SK-N-SH treated with all-trans-retinoic acid at 6 μM for 48 hours (cell line): ENCODE data around the gene COG8.
"Not testable (repeated sequence)": the region's sequence is repeated elsewhere in the genome, so short reads cannot be mapped to it uniquely, and the experiment has no call there.

ENCODE experiments used
- ATAC-seq: fragments of 200-7000 bp; cut with Tn5 transposase; 3 replicates; pipeline ENCODE4 v1.9.1; 2020; ENCODE audit warnings: mild to moderate bottlenecking, moderate library complexity
- ARNTL ChIP-seq: fragments of 450-650 bp; formaldehyde crosslinking; IDR thresholded peaks from 2 replicates; pipeline ENCODE4 v1.5.0; 2020; ENCODE audit warnings: low read depth, mild to moderate bottlenecking, moderate library complexity, borderline replicate concordance
- BACH2 ChIP-seq: fragments of 250-450 bp; sonication (Bioruptor Pico); IDR thresholded peaks from 2 replicates; pipeline ENCODE4 v1.9.0; 2021; ENCODE audit warnings: mild to moderate bottlenecking, borderline replicate concordance
- CSDC2 ChIP-seq: fragments of 250-450 bp; sonication (Bioruptor Pico); IDR thresholded peaks from 2 replicates; pipeline ENCODE4 v1.5.0; 2020; ENCODE audit warnings: mild to moderate bottlenecking, moderate library complexity
- ESRRG ChIP-seq: fragments of 250-450 bp; sonication (Bioruptor Pico); IDR thresholded peaks from 2 replicates; pipeline ENCODE4 v1.6.1; 2021; ENCODE audit warnings: mild to moderate bottlenecking
- GLIS3 ChIP-seq: fragments of 250-450 bp; sonication (Bioruptor Pico); IDR thresholded peaks from 2 replicates; pipeline ENCODE4 v1.5.0; 2020; ENCODE audit warnings: mild to moderate bottlenecking, moderate library complexity
- OSR1 ChIP-seq: fragments of 250-450 bp; sonication (Bioruptor Pico); IDR thresholded peaks from 2 replicates; pipeline ENCODE4 v1.8.0; 2022; ENCODE audit warnings: moderate library complexity, mild to moderate bottlenecking, inconsistent platforms
- RARB ChIP-seq: fragments of 250-450 bp; sonication (Bioruptor Pico); IDR thresholded peaks from 2 replicates; pipeline ENCODE4 v1.8.0; 2021; ENCODE audit warnings: mild to moderate bottlenecking, moderate library complexity
- SNAI2 ChIP-seq: fragments of 250-450 bp; sonication (Bioruptor Pico); IDR thresholded peaks from 2 replicates; pipeline ENCODE4 v1.5.0; 2020; ENCODE audit warnings: mild to moderate bottlenecking, moderate library complexity
- TCF4 ChIP-seq: fragments of 250-450 bp; sonication (Bioruptor Pico); IDR thresholded peaks from 2 replicates; pipeline ENCODE4 v1.8.0; 2021; ENCODE audit warnings: mild to moderate bottlenecking, moderate library complexity, borderline replicate concordance
- TOX ChIP-seq: fragments of 250-450 bp; sonication (Bioruptor Pico); IDR thresholded peaks from 2 replicates; pipeline ENCODE4 v1.8.0; 2021; ENCODE audit warnings: mild to moderate bottlenecking, moderate library complexity, borderline replicate concordance
- ZC3H10 ChIP-seq: fragments of 250-450 bp; sonication (Bioruptor Pico); IDR thresholded peaks from 2 replicates; pipeline ENCODE4 v1.5.1; 2021; ENCODE audit warnings: mild to moderate bottlenecking, moderate library complexity
- ZFP30 ChIP-seq: fragments of 450-650 bp; formaldehyde crosslinking; IDR thresholded peaks from 2 replicates; pipeline ENCODE4 v1.5.0; 2022; ENCODE audit warnings: mild to moderate bottlenecking, moderate library complexity
- ZNF565 ChIP-seq: fragments of 450-650 bp; formaldehyde crosslinking; conservative IDR thresholded peaks from 2 replicates; pipeline ENCODE4 v1.5.0; 2020; ENCODE audit warnings: low read depth, mild to moderate bottlenecking, moderate library complexity
- ZNF8 ChIP-seq: fragments of 450-650 bp; formaldehyde crosslinking; IDR thresholded peaks from 2 replicates; pipeline ENCODE4 v1.5.0; 2020; ENCODE audit warnings: mild to moderate bottlenecking, moderate library complexity
- TF ChIP-seq, protein P1 (sequence below): fragments of 250-450 bp; sonication (Bioruptor Pico); IDR thresholded peaks from 2 replicates; pipeline ENCODE4 v1.5.1; 2020; ENCODE audit warnings: low read depth, mild to moderate bottlenecking, moderate library complexity
- TF ChIP-seq, protein P2 (sequence below): fragments of 250-450 bp; sonication (Bioruptor Pico); IDR thresholded peaks from 2 replicates; pipeline ENCODE4 v1.5.1; 2021; ENCODE audit warnings: mild to moderate bottlenecking, moderate library complexity
- TF ChIP-seq, protein P3 (sequence below): fragments of 250-450 bp; sonication (Bioruptor Pico); IDR thresholded peaks from 2 replicates; pipeline ENCODE4 v1.8.0; 2020; ENCODE audit warnings: mild to moderate bottlenecking, moderate library complexity, borderline replicate concordance
- TF ChIP-seq, protein P4 (sequence below): fragments of 250-450 bp; sonication (Bioruptor Pico); IDR thresholded peaks from 2 replicates; pipeline ENCODE4 v1.8.0; 2021; ENCODE audit warnings: low read depth, mild to moderate bottlenecking, moderate library complexity, borderline replicate concordance
- TF ChIP-seq, protein P5 (sequence below): fragments of 250-450 bp; sonication (Bioruptor Pico); IDR thresholded peaks from 2 replicates; pipeline ENCODE4 v1.5.0; 2020; ENCODE audit warnings: mild to moderate bottlenecking, moderate library complexity

The COG8 gene

DNA sequence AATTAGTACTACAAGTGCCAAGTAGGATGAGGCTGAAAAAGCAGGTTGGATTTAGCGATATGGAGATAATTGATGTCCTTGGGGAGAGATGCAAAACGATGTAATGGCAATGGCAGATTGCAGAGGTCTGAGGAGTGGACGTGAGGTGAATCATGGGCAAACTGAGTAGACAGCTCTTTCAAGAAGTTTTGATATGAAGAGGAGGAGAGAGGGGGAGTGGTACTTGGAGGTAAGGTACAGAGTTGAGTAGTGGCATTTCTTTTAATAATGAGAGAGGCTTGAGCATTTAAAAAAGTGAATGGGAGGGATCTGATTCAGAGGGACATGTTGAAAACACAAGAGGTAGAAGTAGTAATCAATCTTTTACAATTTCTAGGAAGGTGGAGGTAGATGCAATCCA lies 46.0 kb downstream of the COG8 start:
- TF ChIP-seq, protein P1, sequence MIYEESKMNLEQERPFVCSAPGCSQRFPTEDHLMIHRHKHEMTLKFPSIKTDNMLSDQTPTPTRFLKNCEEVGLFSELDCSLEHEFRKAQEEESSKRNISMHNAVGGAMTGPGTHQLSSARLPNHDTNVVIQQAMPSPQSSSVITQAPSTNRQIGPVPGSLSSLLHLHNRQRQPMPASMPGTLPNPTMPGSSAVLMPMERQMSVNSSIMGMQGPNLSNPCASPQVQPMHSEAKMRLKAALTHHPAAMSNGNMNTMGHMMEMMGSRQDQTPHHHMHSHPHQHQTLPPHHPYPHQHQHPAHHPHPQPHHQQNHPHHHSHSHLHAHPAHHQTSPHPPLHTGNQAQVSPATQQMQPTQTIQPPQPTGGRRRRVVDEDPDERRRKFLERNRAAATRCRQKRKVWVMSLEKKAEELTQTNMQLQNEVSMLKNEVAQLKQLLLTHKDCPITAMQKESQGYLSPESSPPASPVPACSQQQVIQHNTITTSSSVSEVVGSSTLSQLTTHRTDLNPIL, result no peak
- TF ChIP-seq ZFP30 (CRISPR knock-in tag) (no peak), RARB (CRISPR knock-in tag) (no peak), ZNF565 (CRISPR knock-in tag) (no peak), SNAI2 (CRISPR knock-in tag) (no peak), TCF4 (CRISPR knock-in tag) (no peak), ZNF8 (CRISPR knock-in tag) (no peak), ARNTL (CRISPR knock-in tag) (no peak), TOX (CRISPR knock-in tag) (no peak), CSDC2 (CRISPR knock-in tag) (no peak)
- TF ChIP-seq, protein P2, sequence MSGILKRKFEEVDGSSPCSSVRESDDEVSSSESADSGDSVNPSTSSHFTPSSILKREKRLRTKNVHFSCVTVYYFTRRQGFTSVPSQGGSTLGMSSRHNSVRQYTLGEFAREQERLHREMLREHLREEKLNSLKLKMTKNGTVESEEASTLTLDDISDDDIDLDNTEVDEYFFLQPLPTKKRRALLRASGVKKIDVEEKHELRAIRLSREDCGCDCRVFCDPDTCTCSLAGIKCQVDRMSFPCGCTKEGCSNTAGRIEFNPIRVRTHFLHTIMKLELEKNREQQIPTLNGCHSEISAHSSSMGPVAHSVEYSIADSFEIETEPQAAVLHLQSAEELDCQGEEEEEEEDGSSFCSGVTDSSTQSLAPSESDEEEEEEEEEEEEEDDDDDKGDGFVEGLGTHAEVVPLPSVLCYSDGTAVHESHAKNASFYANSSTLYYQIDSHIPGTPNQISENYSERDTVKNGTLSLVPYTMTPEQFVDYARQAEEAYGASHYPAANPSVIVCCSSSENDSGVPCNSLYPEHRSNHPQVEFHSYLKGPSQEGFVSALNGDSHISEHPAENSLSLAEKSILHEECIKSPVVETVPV (CRISPR knock-in tag), result no peak
- TF ChIP-seq, protein P3, sequence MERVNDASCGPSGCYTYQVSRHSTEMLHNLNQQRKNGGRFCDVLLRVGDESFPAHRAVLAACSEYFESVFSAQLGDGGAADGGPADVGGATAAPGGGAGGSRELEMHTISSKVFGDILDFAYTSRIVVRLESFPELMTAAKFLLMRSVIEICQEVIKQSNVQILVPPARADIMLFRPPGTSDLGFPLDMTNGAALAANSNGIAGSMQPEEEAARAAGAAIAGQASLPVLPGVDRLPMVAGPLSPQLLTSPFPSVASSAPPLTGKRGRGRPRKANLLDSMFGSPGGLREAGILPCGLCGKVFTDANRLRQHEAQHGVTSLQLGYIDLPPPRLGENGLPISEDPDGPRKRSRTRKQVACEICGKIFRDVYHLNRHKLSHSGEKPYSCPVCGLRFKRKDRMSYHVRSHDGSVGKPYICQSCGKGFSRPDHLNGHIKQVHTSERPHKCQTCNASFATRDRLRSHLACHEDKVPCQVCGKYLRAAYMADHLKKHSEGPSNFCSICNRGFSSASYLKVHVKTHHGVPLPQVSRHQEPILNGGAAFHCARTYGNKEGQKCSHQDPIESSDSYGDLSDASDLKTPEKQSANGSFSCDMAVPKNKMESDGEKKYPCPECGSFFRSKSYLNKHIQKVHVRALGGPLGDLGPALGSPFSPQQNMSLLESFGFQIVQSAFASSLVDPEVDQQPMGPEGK (CRISPR knock-in tag), result no peak
- TF ChIP-seq, protein P4, sequence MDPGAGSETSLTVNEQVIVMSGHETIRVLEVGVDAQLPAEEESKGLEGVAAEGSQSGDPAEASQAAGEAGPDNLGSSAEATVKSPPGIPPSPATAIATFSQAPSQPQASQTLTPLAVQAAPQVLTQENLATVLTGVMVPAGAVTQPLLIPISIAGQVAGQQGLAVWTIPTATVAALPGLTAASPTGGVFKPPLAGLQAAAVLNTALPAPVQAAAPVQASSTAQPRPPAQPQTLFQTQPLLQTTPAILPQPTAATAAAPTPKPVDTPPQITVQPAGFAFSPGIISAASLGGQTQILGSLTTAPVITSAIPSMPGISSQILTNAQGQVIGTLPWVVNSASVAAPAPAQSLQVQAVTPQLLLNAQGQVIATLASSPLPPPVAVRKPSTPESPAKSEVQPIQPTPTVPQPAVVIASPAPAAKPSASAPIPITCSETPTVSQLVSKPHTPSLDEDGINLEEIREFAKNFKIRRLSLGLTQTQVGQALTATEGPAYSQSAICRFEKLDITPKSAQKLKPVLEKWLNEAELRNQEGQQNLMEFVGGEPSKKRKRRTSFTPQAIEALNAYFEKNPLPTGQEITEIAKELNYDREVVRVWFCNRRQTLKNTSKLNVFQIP (CRISPR knock-in tag), result no peak
- TF ChIP-seq, protein P5, sequence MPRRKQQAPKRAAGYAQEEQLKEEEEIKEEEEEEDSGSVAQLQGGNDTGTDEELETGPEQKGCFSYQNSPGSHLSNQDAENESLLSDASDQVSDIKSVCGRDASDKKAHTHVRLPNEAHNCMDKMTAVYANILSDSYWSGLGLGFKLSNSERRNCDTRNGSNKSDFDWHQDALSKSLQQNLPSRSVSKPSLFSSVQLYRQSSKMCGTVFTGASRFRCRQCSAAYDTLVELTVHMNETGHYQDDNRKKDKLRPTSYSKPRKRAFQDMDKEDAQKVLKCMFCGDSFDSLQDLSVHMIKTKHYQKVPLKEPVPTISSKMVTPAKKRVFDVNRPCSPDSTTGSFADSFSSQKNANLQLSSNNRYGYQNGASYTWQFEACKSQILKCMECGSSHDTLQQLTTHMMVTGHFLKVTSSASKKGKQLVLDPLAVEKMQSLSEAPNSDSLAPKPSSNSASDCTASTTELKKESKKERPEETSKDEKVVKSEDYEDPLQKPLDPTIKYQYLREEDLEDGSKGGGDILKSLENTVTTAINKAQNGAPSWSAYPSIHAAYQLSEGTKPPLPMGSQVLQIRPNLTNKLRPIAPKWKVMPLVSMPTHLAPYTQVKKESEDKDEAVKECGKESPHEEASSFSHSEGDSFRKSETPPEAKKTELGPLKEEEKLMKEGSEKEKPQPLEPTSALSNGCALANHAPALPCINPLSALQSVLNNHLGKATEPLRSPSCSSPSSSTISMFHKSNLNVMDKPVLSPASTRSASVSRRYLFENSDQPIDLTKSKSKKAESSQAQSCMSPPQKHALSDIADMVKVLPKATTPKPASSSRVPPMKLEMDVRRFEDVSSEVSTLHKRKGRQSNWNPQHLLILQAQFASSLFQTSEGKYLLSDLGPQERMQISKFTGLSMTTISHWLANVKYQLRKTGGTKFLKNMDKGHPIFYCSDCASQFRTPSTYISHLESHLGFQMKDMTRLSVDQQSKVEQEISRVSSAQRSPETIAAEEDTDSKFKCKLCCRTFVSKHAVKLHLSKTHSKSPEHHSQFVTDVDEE, result no peak
- ATAC-seq, result no peak

DNA sequence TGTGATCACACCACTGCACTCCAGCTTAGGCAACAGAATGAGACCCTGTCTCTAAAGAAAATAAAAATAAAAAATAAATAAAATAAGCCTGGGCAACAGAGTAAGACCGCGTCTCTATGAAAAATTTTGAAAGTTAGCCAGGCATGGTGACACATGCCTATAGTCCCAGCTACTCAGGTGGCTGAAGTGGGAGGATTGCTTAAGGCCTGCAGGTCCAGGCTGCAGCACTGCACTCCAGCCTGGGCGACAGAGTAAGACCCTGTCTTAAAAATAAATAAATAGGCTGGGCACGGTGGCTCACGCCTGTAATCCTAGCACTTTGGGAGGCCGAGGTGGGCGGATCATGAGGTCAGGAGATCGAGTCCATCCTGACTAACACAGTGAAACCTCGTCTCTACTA lies 47.7 kb downstream of the COG8 start:
- not testable (repeated sequence) for ATAC-seq

DNA sequence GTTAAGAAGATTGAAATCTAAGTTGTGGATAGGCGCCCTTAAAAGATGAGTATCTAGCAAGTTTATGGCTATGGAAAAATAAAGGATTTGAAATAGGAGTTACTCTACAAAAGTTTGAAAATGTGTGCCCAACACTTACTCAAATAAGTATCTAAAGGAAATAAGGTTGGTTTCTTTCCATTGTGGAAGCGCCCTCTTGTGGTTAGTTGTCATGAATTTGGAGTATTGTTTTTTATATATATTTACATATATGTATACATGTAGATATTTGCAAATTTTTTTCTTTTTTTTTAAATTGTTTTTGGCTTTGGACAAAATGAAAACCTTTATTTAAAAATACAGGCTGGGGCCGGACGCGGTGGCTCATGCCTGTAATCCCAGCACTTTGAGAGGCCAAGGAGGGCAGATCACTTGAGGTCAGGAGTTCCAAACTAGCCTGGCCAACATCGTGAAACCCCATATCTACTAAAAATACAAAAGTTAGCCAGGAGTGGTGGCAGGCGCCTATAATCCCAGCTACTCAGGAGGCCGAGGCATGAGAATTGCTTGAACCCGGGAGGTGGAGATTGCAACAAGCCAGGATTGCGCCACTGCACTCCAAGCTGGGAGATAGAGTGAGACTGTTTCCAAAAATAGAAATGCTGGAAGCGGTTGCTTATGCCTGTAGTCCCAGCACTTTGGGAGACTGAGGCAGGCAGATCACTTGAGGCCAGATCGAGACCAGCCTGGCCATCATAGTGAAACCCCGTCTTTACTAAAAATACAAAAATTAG lies 52.2 kb downstream of the COG8 start:
- TF ChIP-seq RARB (CRISPR knock-in tag) (no peak), ZFP30 (CRISPR knock-in tag) (no peak), ZNF565 (CRISPR knock-in tag) (no peak), CSDC2 (CRISPR knock-in tag) (no peak), ZC3H10 (CRISPR knock-in tag) (no peak), TOX (CRISPR knock-in tag) (no peak), ARNTL (CRISPR knock-in tag) (no peak), GLIS3 (CRISPR knock-in tag) (no peak), OSR1 (CRISPR knock-in tag) (no peak), ESRRG (CRISPR knock-in tag) (no peak), BACH2 (CRISPR knock-in tag) (no peak)
- TF ChIP-seq, protein P3 (CRISPR knock-in tag), result no peak
- TF ChIP-seq, protein P5, result no peak
- TF ChIP-seq, protein P1, result no peak
- ATAC-seq, result peak; percentile 60
